HepG2 (cell line): ENCODE measurements around the gene KCNE4. TPM values are rescaled to one million over a fixed set of nuclear protein-coding genes. Genes with fewer than 3 reads are reported as not detected.

Source experiments
- ATAC-seq: fragments of 200-7000 bp; cut with Tn5 transposase; 3 replicates; pipeline ENCODE4 v1.9.1; 2020; ENCODE audit warnings: mild to moderate bottlenecking, moderate library complexity
- BruUV-seq: library from RNA; stranded (reverse); fragments of 400-500 nt; replicated peaks from 2 replicates; lab custom pipeline; 2021; lab: Mats Ljungman, UMichigan
- CTCF ChIA-PET: fragments of 300-600 bp; formaldehyde crosslinking; extraction: SDS; loops from one replicate; lab custom pipeline; 2021; ENCODE audit warnings: low total read pairs, inconsistent platforms, low intra/inter-chr PET ratio; lab: Yijun Ruan, JAX
- POLR2A ChIA-PET: fragments of 350-600 bp; sonication (Branson Sonifier 250); formaldehyde crosslinking; loops from one replicate; lab custom pipeline; 2020; ENCODE audit warnings: antibody characterized with exemption, inconsistent platforms; lab: Yijun Ruan, JAX
- DNase-seq: peaks from one replicate; pipeline ENCODE4 v3.0.0-alpha.2; 2015; ENCODE audit warnings: low spot score
- FAIRE-seq: peaks from 3 replicates; lab custom pipeline; 2011; peaks lifted over from hg19 to GRCh38; lab: Jason Lieb, UNC
- H2AFZ ChIP-seq: one replicate; pipeline ENCODE4 v1.6.1; 2011; ENCODE audit warnings: low read length, inconsistent platforms
- H3K27ac ChIP-seq: fragments of 300-600 bp; 3 replicates; pipeline ENCODE4 v1.8.0; 2011; ENCODE audit warnings: mixed run types, mild to moderate bottlenecking, mixed read lengths, low read length, inconsistent platforms; ENCODE audit not compliant: insufficient read depth; ENCODE audit errors: extremely low read length
- H3K27me3 ChIP-seq, 2 experiments: fragments of 200-600 bp in 1 of 2; 2 replicates in 1 of 2; 3 replicates in 1 of 2; pipeline versions ENCODE4 v1.6.0 to v1.8.0; 2011; ENCODE audit warnings: low read length in 2 of 2, mild to moderate bottlenecking in 2 of 2, moderate library complexity in 2 of 2, inconsistent platforms in 1 of 2; ENCODE audit not compliant: insufficient read depth in 2 of 2, control insufficient read depth in 1 of 2
- H3K36me3 ChIP-seq, 2 experiments: fragments of 200-600 bp in 1 of 2; replicated peaks in 1 of 2; 2 replicates in 1 of 2; 3 replicates in 1 of 2; pipeline versions ENCODE4 v1.5.1 to v1.8.0; 2011; ENCODE audit warnings: low read length in 2 of 2, inconsistent platforms in 1 of 2; ENCODE audit not compliant: insufficient read depth in 2 of 2, control insufficient read depth in 1 of 2
- H3K4me1 ChIP-seq: 2 replicates; pipeline ENCODE4 v1.5.1; 2012; ENCODE audit warnings: low read length, inconsistent platforms; ENCODE audit not compliant: insufficient read depth
- H3K4me2 ChIP-seq: 2 replicates; pipeline ENCODE4 v1.6.0; 2011; ENCODE audit warnings: low read depth, low read length, inconsistent platforms
- H3K4me3 ChIP-seq, 3 experiments: fragments of 200-600 bp in 1 of 3; sonication (generic), shearing (Covaris generic) in 1 of 3; replicated peaks in 1 of 3; 2 replicates each; pipeline ENCODE4 v1.5.1; 2011 to 2016; ENCODE audit warnings: low read length in 3 of 3, inconsistent platforms in 2 of 3, low read depth in 2 of 3, mild to moderate bottlenecking in 2 of 3, control low read depth in 1 of 3, mixed read lengths in 1 of 3; ENCODE audit not compliant: insufficient read depth in 1 of 3
- H3K79me2 ChIP-seq: one replicate; pipeline ENCODE4 v1.6.1; 2011; ENCODE audit warnings: low read length, inconsistent platforms; ENCODE audit not compliant: insufficient read depth
- H3K9ac ChIP-seq: 2 replicates; pipeline ENCODE4 v1.6.0; 2011; ENCODE audit warnings: mild to moderate bottlenecking, low read depth, low read length, inconsistent platforms; ENCODE audit not compliant: insufficient read depth
- H3K9me3 ChIP-seq: 2 replicates; pipeline ENCODE4 v1.5.1; 2012; ENCODE audit warnings: mild to moderate bottlenecking, low read length
- H4K20me1 ChIP-seq: 2 replicates; pipeline ENCODE4 v1.6.0; 2011; ENCODE audit warnings: inconsistent platforms, mild to moderate bottlenecking, low read length, moderate library complexity; ENCODE audit not compliant: insufficient read depth
- HDAC1 ChIP-seq: sonication (generic); formaldehyde crosslinking; IDR thresholded peaks from 2 replicates; pipeline ENCODE4 v1.5.1; 2020; ENCODE audit warnings: mild to moderate bottlenecking, missing genetic modification reagents
- HNRNPLL ChIP-seq: fragments of 200-400 bp; formaldehyde crosslinking; IDR thresholded peaks from 2 replicates; pipeline ENCODE4 v1.6.1; 2017; ENCODE audit warnings: mild to moderate bottlenecking, low read depth, low read length; ENCODE audit not compliant: poor library complexity, severe bottlenecking
- MIXL1 ChIP-seq: IDR thresholded peaks from 2 replicates; pipeline ENCODE4 v1.6.1; 2016
- RFX5 ChIP-seq: IDR thresholded peaks from 2 replicates; pipeline ENCODE4 v1.6.1; 2011; ENCODE audit warnings: low read depth, low read length, improper control_type of control experiment
- SMARCC2 ChIP-seq: fragments of 450-650 bp; IDR thresholded peaks from 2 replicates; pipeline ENCODE4 v1.6.1; 2017; ENCODE audit warnings: antibody characterized with exemption, mild to moderate bottlenecking
- TGIF2 ChIP-seq: IDR thresholded peaks from 2 replicates; pipeline ENCODE4 v1.6.1; 2016; ENCODE audit warnings: control low read depth, missing compliant biosample characterization
- ZBTB21 ChIP-seq: sonication (generic); formaldehyde crosslinking; IDR thresholded peaks from 2 replicates; pipeline ENCODE4 v1.4.0; 2020; ENCODE audit warnings: missing genetic modification reagents
- ZNF124 ChIP-seq: sonication (generic); formaldehyde crosslinking; IDR thresholded peaks from 2 replicates; pipeline ENCODE4 v1.4.0; 2020; ENCODE audit warnings: missing genetic modification reagents
- ZNF180 ChIP-seq: sonication (generic); formaldehyde crosslinking; IDR thresholded peaks from 2 replicates; pipeline ENCODE4 v1.4.0; 2020; ENCODE audit warnings: low read depth, missing genetic modification reagents, borderline replicate concordance
- ZNF234 ChIP-seq: sonication (generic); formaldehyde crosslinking; conservative IDR thresholded peaks from 2 replicates; pipeline ENCODE4 v1.5.1; 2020; ENCODE audit warnings: mild to moderate bottlenecking, missing genetic modification reagents
- ZNF850 ChIP-seq: sonication (generic); formaldehyde crosslinking; conservative IDR thresholded peaks from 2 replicates; pipeline ENCODE4 v1.9.0; 2021; ENCODE audit warnings: mild to moderate bottlenecking, missing genetic modification reagents
- WGBS: methylation state at CpG from one replicate; pipeline ENCODE4 v1.1.6; 2017; ENCODE audit warnings: low lambda C conversion rate; 5-methylcytosine and 5-hydroxymethylcytosine counted together
- in situ Hi-C: cut with HindIII; loops from 2 replicates; pipeline ENCODE4 v1.10.0; 2017; ENCODE audit warnings: low pct_unique_long_range_greater_than_20kb; ENCODE audit not compliant: extremely low pct_ligation_motif_present
- intact Hi-C: fragments of 100-400 bp; cut with micrococcal nuclease; formaldehyde crosslinking; loops from one replicate; pipeline ENCODE4 v1.10.0; 2022; ENCODE audit not compliant: unreplicated experiment
- polyA plus RNA-seq, 8 experiments: library from polyadenylated mRNA; depleted of rRNA in 3 of 8; stranded (reverse) in 7 of 8; unstranded in 1 of 8; fragments of >200 nt; fragmentation: Illumina TruSeq in 4 of 8; extraction: Trizol in 4 of 8; gene quantifications; 2 replicates each; pipeline versions ENCODE4 v1.2.1 to v1.2.3, GENCODE V29; 2011 to 2016; ENCODE audit warnings: low read depth in 4 of 8, missing spikeins in 1 of 8, mixed read lengths in 1 of 8; ENCODE audit not compliant: insufficient read depth in 1 of 8
- total RNA-seq, 5 experiments: library from RNA; depleted of rRNA; stranded (reverse); fragments of >200 nt; fragmentation: Illumina TruSeq; extraction: Trizol; gene quantifications; 2 replicates each; pipeline ENCODE4 v1.2.3, GENCODE V29; 2016; ENCODE audit warnings: low read depth in 1 of 5

Gene KCNE4
- total and polyA plus RNA-seq, 2 of the 13 experiments (the other 11 are each of a cell fraction or from before 2014, with no cell fraction given), result not detected

GRCh38 chr2:223057569-223057968 lies 5.6 kb downstream of the KCNE4 start:
- no peak for ATAC-seq
- no peaks in the 10 kb centered on the region for H3K36me3 ChIP-seq
- no peak overlapping the region for H3K9ac ChIP-seq
- 22% methylated on average over 3 of the region's 4 CpGs for WGBS
- no peak overlapping the region for H2AFZ ChIP-seq
- no peak overlapping the region for H3K4me3 ChIP-seq
- TF ChIP-seq HNRNPLL (no peak), MIXL1 (CRISPR knock-in tag) (no peak), ZBTB21 (CRISPR knock-in tag) (no peak), ZNF180 (CRISPR knock-in tag) (no peak), SMARCC2 (no peak), ZNF234 (CRISPR knock-in tag) (no peak), HDAC1 (CRISPR knock-in tag) (no peak), ZNF124 (CRISPR knock-in tag) (no peak), ZNF850 (CRISPR knock-in tag) (no peak), TGIF2 (CRISPR knock-in tag) (no peak), RFX5 (no peak)
- H3K9me3 ChIP-seq, result no peaks in the 10 kb centered on the region
- H3K79me2 ChIP-seq, result no peaks in the 10 kb centered on the region
- H4K20me1 ChIP-seq, result no peaks in the 10 kb centered on the region
- ChIA-PET CTCF (no interaction called here), POLR2A (no interaction called here)
- intact Hi-C loops, result no loop called here
- H3K4me2 ChIP-seq, result no peak overlapping the region
- DNase-seq, result no peak
- H3K27ac ChIP-seq, result no peak overlapping the region
- FAIRE-seq, result no peak
- peaks cover 0 to 18% of the 10 kb centered on the region in 2 experiments; a peak in 3 of 5 replicates for H3K27me3 ChIP-seq
- BruUV-seq, result no TSS peak
- in situ Hi-C loops, result no loop called here
- no peaks in the 10 kb centered on the region for H3K4me1 ChIP-seq
